ENCODE data around the gene DNAAF5.

GRCh38 chr7:713488-714230, 12.8 kb upstream of the DNAAF5 start:
- no peak for TF ChIP-seq POLR2A (IDR thresholded peaks at IDR 0.05)
- no peak for TF ChIP-seq CTCF (IDR thresholded peaks at IDR 0.05)
